GM23248 (cell line): ENCODE measurements around the gene LMX1B.

Source experiments
- EZH2 ChIP-seq: fragments of 200-600 bp; sonication (generic); IDR thresholded peaks from 2 replicates; pipeline ENCODE4 v1.6.1; 2018; ENCODE audit warnings: antibody characterized with exemption, mild to moderate bottlenecking; ENCODE audit not compliant: insufficient read depth, poor library complexity, severe bottlenecking
- EZH2phosphoT487 ChIP-seq: fragments of 200-600 bp; sonication (generic); IDR thresholded peaks from 2 replicates; pipeline ENCODE4 v1.6.1; 2018; ENCODE audit warnings: antibody characterized with exemption, moderate library complexity, mild to moderate bottlenecking, low read depth; ENCODE audit not compliant: insufficient read depth

GRCh38 chr9:126695186-126695585 lies 81.5 kb downstream of the LMX1B start:
- no peak for TF ChIP-seq EZH2
- TF ChIP-seq EZH2phosphoT487: no peak
